Aorta (tissue), 5 donors: ENCODE data around the gene OSTF1. TPM values are rescaled to one million over a fixed set of nuclear protein-coding genes. Genes with fewer than 3 reads are reported as not detected.

Experiments used
- ATAC-seq: fragments of 200-7000 bp; cut with Tn5 transposase; one replicate; pipeline ENCODE4 v1.9.1; 2022; ENCODE audit warnings: moderate library complexity; ENCODE audit not compliant: low FRiP score
- DNase-seq, 2 donors: peaks; one replicate each; pipeline ENCODE4 v3.0.0-alpha.2; 2020
- H3K27ac ChIP-seq, 2 donors: one replicate each; pipeline ENCODE4 v1.5.1; 2013; ENCODE audit warnings: low read length in 2 of 2, mild to moderate bottlenecking in 2 of 2, moderate library complexity in 2 of 2, control low read depth in 1 of 2, inconsistent platforms in 1 of 2, low read depth in 1 of 2
- H3K27me3 ChIP-seq, 2 donors: one replicate each; pipeline ENCODE4 v1.6.1; 2013; ENCODE audit warnings: control low read depth in 1 of 2, low read length in 1 of 2, mild to moderate bottlenecking in 1 of 2, moderate library complexity in 1 of 2; ENCODE audit not compliant: insufficient read depth in 2 of 2, control insufficient read depth in 1 of 2
- H3K36me3 ChIP-seq, 2 donors: one replicate each; pipeline ENCODE4 v1.6.1; 2013; ENCODE audit warnings: control low read depth in 1 of 2, low read length in 1 of 2, mild to moderate bottlenecking in 1 of 2; ENCODE audit not compliant: insufficient read depth in 2 of 2, control insufficient read depth in 1 of 2
- H3K4me1 ChIP-seq, 2 donors: one replicate each; pipeline ENCODE4 v1.6.1; 2013; ENCODE audit warnings: low read length in 2 of 2, control low read depth in 1 of 2, mild to moderate bottlenecking in 1 of 2, moderate library complexity in 1 of 2; ENCODE audit not compliant: insufficient read depth in 2 of 2, control insufficient read depth in 1 of 2
- H3K4me3 ChIP-seq, 2 donors: one replicate each; pipeline ENCODE4 v1.5.1; 2013; ENCODE audit warnings: low read length in 2 of 2, control low read depth in 1 of 2, mild to moderate bottlenecking in 1 of 2
- H3K9me3 ChIP-seq: one replicate; pipeline ENCODE4 v1.6.1; 2013; ENCODE audit warnings: mild to moderate bottlenecking, low read length; ENCODE audit not compliant: control insufficient read depth
- whole genome bisulfite sequencing, 2 donors: extraction: QIAGEN DNeasy Blood & Tissue Kit; methylation state at CpG; one replicate each; pipeline ENCODE4 v1.1.7; 2013; 5-methylcytosine and 5-hydroxymethylcytosine counted together
- intact Hi-C, 2 donors: fragments of 100-400 bp; cut with DNase I; formaldehyde crosslinking; loops; one replicate each; pipeline versions ENCODE4 v1.14.2 to v1.15.0; 2022
- long read RNA-seq, 2 donors: library from polyadenylated mRNA; unstranded; transcript quantifications; one replicate each; pipeline ENCODE4 v2.0.0, GENCODE V29; 2020 to 2021
- polyA plus RNA-seq, 2 donors: library from polyadenylated mRNA; stranded (reverse); fragments of 200-250 nt; gene quantifications; one replicate each; pipeline ENCODE4 v1.2.3, GENCODE V29; 2013
- total RNA-seq, 2 donors: library from RNA; stranded (reverse); fragmentation: NEBNext Ultra II Directional; extraction: Animal tissue kit (Norgen Biotek cat#: 25700); gene quantifications; one replicate each; pipeline ENCODE4 v1.2.1, GENCODE V29; 2021
- donor health status: healthy with polysubstance abuse.
- donor health status: Bipolar disorder and iron deficiency.
- donor health status: DM: no; HTN: no; CAD: no.
- donor health status: DM: no; HTN: no; CAD: no.
- donor health status: DM: yes; HTN: yes; CAD: no.

The OSTF1 gene
- total RNA-seq (10 to 100 TPM; 34.6 to 47.7 TPM), polyA plus RNA-seq (10 to 100 TPM; 24.8 to 49.3 TPM)
- long read RNA-seq, donor 1, transcript OSTF1-201 (10 exons, 1,319 nt): major isoform, 85 of 112 reads
- long read RNA-seq, donor 1, partial matches to known transcripts: 7 of 112 reads
- long read RNA-seq, donor 1, other reads (novel, unspliced or antisense): 20 of 112 reads
- long read RNA-seq, donor 2, transcript OSTF1-201 (10 exons, 1,319 nt): major isoform, 24 of 30 reads
- long read RNA-seq, donor 2, partial matches to known transcripts: 3 of 30 reads
- long read RNA-seq, donor 2, other reads (novel, unspliced or antisense): 3 of 30 reads

- Histone ChIP-seq H3K9me3 (no peaks in the 10 kb centered on the region), H3K27ac (peak within 1 kb of the TSS in 1 of 2 donors; percentile 66), H3K27me3 (no peaks in the 10 kb centered on the region), H3K36me3 (no peaks in the 10 kb centered on the region), H3K4me3 (peak within 1 kb of the TSS; percentile 89 to 90), H3K4me1 (peaks cover 0 to 2% of the 10 kb centered on the region in 2 donors)
- WGBS, 2 donors: 0 to 1% methylated on average over 61 to 93 of the region's 93 CpGs
- intact Hi-C loops: loop anchor here (2.0 to 5.0 kb wide), 3 partner anchors 59 to 136 kb away; partner anchors contain the start of genes C9orf40 (in 2 of the 2) and CARNMT1 (in 2 of the 2)
- DNase-seq (peak; percentile 98), ATAC-seq (peak; percentile 97)
Measured at GRCh38 chr9:75087824-75088645, at the start of gene OSTF1, which contains the start of gene NMRK1. Gene OSTF1, plus strand, starts transcription at chr9:75088514. Its CDS starts 179 bp downstream, at chr9:75088693. Gene NMRK1, minus strand, starts transcription at chr9:75088155. Its CDS starts 5,040 bp downstream, at chr9:75083115.

- Histone ChIP-seq H3K27me3 (no peaks in the 10 kb centered on the region), H3K36me3 (no peaks in the 10 kb centered on the region), H3K27ac (no peak overlapping the region), H3K9me3 (no peaks in the 10 kb centered on the region), H3K4me1 (no peaks in the 10 kb centered on the region), H3K4me3 (no peak overlapping the region)
- ATAC-seq: no peak
- no peak for DNase-seq
- intact Hi-C loops: no loop called here
- WGBS, 2 donors: 57 to 74% methylated on average over 3 of the region's 3 CpGs
Measured at GRCh38 chr9:75039009-75039408, 49.3 kb upstream of the OSTF1 start.

GRCh38 chr9:75039801-75040200 is 48.5 kb upstream of the OSTF1 start:
- no peaks in the 10 kb centered on the region for H3K36me3 ChIP-seq
- ATAC-seq (no peak), DNase-seq (no peak)
- H3K4me1 ChIP-seq: no peaks in the 10 kb centered on the region
- H3K27ac ChIP-seq: no peak overlapping the region
- H3K9me3 ChIP-seq: no peaks in the 10 kb centered on the region
- no peaks in the 10 kb centered on the region for H3K27me3 ChIP-seq
- 79 to 88% methylated on average over 3 of the region's 3 CpGs for WGBS, 2 donors
- no peak overlapping the region for H3K4me3 ChIP-seq
- intact Hi-C loops: no loop called here

GRCh38 chr9:75041041-75041440 is 47.3 kb upstream of the OSTF1 start:
- ATAC-seq (no peak), DNase-seq (no peak)
- Histone ChIP-seq H3K9me3 (no peaks in the 10 kb centered on the region), H3K4me1 (no peaks in the 10 kb centered on the region), H3K4me3 (no peak overlapping the region), H3K27ac (no peak overlapping the region), H3K27me3 (no peaks in the 10 kb centered on the region), H3K36me3 (no peaks in the 10 kb centered on the region)
- intact Hi-C loops: no loop called here
- WGBS, 2 donors: 35 to 45% methylated on average over 1 of the region's 1 CpG

GRCh38 chr9:75046725-75047345 is 41.5 kb upstream of the OSTF1 start:
- H3K27ac ChIP-seq: no peak overlapping the region
- no peak for DNase-seq
- intact Hi-C loops: no loop called here
- H3K4me3 ChIP-seq: no peak overlapping the region
- no peak for ATAC-seq
- 89 to 91% methylated on average over 3 of the region's 3 CpGs for WGBS, 2 donors
- H3K27me3 ChIP-seq: no peaks in the 10 kb centered on the region
- H3K36me3 ChIP-seq: no peaks in the 10 kb centered on the region
- H3K9me3 ChIP-seq: no peaks in the 10 kb centered on the region
- H3K4me1 ChIP-seq: no peaks in the 10 kb centered on the region

GRCh38 chr9:75047506-75047905 is 40.8 kb upstream of the OSTF1 start:
- Histone ChIP-seq H3K9me3 (no peaks in the 10 kb centered on the region), H3K4me3 (no peak overlapping the region), H3K4me1 (no peaks in the 10 kb centered on the region), H3K36me3 (no peaks in the 10 kb centered on the region), H3K27ac (no peak overlapping the region), H3K27me3 (no peaks in the 10 kb centered on the region)
- intact Hi-C loops: no loop called here
- DNase-seq (no peak), ATAC-seq (no peak)
- 48% methylated on average over 2 of the region's 2 CpGs for WGBS, 2 donors

GRCh38 chr9:75051285-75051684 is 37.0 kb upstream of the OSTF1 start:
- no peaks in the 10 kb centered on the region for H3K4me1 ChIP-seq
- no peak for ATAC-seq
- DNase-seq: no peak
- peaks cover 5% of the 10 kb centered on the region for H3K9me3 ChIP-seq
- intact Hi-C loops: no loop called here
- H3K27ac ChIP-seq: no peak overlapping the region
- H3K27me3 ChIP-seq: no peaks in the 10 kb centered on the region
- peaks cover 0 to 1% of the 10 kb centered on the region in 2 donors for H3K36me3 ChIP-seq
- H3K4me3 ChIP-seq: no peak overlapping the region

GRCh38 chr9:75053869-75054268 is 34.4 kb upstream of the OSTF1 start:
- no peak overlapping the region for H3K27ac ChIP-seq
- H3K4me3 ChIP-seq: no peak overlapping the region
- peaks cover 0 to 1% of the 10 kb centered on the region in 2 donors for H3K36me3 ChIP-seq
- peaks cover 5% of the 10 kb centered on the region for H3K9me3 ChIP-seq
- H3K4me1 ChIP-seq: no peaks in the 10 kb centered on the region
- WGBS, 2 donors: 86 to 89% methylated on average over 1 of the region's 1 CpG
- intact Hi-C loops: no loop called here
- H3K27me3 ChIP-seq: no peaks in the 10 kb centered on the region
- ATAC-seq (no peak), DNase-seq (no peak)
